NCI-H774 (cell line): Measurements from ENCODE around the gene C2.

ENCODE experiments used
- DNase-seq: peaks from one replicate; lab custom pipeline; 2025; lab: John Stamatoyannopoulos, UW

C2 gene

DNA sequence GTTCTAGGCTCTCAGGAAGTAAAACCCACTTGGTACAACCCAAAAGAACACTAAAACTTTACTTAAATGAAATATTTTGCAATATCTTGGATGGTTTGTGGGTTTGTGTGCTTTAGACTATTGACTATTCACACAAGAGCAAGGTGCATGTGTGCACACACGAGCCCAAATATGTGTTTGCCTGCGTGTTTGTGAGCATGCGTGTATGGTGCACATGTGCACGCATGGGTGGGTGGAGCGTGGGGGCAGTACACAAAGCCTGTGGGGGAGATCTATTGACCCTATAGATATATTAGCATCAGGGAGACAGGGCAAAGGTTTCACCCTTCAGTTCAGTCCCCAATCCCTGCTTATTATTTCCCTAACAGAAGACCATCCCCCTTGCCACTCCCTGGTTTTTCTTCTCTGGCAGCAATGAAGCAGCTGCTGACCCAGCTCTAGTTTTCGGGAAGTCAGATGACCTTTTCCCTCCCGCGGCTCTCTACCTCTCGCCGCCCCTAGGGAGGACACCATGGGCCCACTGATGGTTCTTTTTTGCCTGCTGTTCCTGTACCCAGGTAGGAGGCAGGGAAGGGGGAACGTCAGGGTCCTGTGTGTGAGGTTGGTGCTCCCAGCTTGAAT is at the start of gene C2:
Gene C2 (plus strand): TSS at position 476 of the 621 bp plus-strand sequence. CDS start 36 bp downstream, at position 512.
- DNase-seq: no peak

DNA sequence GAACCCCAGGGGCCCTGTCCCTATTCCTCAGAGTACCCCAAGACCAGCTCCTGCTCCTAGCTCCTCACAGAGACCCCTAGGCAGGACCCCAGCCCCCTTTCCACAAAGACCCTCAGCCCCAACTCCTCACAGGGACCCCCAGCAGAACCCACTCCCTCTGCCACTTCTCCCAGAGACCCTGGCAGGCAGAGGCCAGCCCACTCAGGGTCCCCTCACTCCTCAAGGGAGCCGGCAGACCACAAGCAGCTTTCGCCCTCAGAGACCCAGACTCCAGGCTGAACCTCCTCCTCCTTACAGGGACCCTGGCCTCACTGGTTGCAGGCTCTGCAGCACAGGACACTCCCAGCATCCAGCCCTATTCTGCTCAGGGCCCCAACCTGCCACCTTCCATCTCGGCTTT is 49.3 kb upstream of the C2 start:
- DNase-seq: no peak

DNA sequence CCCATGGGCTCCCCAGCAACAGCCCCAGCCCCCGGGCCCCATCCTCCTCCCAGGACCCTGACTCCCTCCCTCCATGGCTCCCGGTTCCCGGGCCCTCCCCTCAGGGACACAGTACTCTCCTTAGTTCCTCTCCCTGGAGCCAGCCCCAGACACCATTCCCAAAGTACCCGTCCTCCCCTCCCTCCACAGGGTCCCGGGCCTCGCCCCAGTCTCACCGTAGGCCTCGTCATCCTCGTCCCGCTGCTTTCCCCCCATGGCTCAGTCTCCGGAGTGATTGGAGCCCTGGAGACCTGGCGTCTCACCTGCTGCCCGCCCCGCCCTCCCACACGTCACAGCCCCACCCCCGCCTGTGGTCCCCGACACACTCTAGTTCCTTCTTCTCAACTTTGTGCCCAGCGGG is 48.8 kb upstream of the C2 start, which contains the start of gene SLC44A4:
Gene SLC44A4 (minus strand): TSS at position 272 of the 400 bp plus-strand sequence. CDS start 17 bp downstream, at position 255.
- DNase-seq: no peak

DNA sequence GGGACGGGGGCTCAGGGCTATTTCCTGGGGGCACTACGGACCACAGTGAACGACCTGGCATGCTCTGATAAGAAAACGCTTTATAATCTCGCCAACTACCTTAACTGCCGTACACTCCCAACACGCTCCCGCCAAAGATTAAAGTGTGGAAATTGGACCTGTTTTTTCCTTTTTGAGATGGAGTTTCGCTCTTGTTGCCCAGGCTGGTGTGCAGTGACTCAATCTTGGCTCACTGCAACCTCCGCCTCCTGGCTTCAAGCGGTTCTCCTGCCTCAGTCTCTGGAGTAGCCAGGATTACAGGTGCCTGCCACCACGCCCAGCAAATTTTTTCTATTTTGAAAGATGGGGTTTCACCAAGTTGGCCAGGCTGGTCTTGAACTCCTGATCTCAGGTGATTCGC is 48.4 kb upstream of the C2 start:
- DNase-seq: no peak

DNA sequence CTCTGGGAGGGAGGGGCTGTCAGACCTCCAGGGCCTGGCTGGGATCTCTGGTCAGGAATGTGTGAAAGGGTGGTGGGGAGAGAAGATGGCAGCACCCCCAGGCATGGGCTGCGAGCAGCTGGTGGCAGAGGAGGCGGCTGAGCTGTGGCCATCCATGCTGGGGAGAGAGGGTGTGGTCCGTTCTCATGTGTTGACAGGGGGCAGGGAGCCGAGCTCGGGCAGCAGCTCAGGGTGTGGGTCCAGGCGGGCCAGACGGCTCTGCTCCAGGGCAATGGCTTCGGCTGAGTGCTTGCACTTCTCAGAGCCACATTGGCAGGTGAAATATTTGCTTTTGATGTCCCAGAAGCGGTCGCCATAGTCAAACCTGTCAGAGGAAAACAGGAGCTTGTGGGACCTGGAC is 47.6 kb upstream of the C2 start:
- DNase-seq: no peak

DNA sequence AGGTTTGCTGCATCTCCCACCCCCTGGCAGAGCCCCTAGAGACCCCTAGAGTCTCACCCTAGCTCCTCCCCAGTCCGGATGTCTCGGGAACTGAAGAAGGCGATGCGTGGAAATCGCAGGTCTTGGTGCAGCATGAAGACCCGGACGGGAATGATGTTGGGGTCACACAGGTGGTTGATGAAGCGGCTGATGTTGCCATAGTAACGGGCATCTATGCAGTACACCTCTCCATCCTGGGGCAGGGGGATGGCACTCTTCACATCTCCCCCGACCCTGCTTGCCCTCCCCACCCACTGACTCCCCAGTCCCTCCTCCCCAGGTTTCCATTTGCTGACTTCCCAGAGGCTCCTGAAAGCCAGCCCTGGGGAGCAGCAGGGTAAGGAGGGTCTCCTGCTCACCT is 46.9 kb upstream of the C2 start:
- DNase-seq: no peak

DNA sequence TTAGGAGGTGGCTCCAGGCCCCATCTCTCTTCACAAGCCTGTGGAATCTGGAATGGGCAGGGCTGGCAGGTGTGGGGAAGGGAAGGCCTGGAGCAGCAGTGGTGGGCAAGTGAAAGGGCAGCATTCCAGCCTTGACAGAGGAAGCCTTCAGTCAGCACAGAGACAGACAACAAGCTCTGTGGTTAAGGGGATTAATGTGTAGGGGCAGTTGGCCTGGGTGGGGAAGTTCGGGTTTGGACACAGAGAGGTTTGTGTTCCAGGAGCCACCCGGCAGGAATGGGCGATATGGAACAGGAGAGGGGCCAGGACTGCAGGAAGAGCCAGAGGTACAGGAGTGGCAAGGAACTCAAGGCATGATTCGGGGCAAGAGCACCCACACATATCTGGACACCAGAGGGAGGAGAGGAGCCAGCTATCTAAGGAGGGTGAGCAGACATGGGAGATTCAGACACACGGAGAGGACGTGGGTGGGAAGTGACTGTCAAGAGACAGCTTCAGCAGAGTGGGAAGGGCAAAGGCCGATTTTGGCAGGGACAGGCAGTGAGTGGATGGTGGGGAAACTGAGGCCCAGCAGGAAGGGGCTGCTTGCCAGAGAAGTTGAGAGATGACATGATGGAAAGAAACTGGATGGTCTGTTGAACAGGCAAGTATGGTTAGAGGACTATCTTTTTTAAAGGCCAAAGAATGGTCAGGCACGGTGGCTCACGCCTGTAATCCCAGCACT is 46.2 kb upstream of the C2 start:
- DNase-seq: no peak

DNA sequence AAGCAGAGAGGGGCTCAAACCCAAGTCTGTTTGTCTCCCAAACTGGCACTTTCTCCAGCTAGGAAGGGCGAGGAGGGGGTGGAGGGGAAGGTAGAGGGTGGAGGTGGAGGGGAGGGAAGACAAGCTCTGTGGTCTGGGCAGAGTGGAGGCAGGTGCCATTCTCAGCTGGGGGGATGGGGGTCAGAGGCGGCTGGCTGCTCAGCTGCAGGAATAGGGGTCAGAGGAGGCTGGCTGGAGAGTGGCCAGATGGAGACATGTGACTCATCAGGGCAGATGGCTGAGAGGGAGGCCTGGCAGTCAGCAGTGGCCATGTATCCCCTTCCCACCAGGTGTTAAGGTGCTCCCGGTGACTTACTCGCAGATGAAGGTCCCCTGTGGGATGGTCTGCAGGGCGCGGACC is 45.2 kb upstream of the C2 start:
- DNase-seq: no peak

DNA sequence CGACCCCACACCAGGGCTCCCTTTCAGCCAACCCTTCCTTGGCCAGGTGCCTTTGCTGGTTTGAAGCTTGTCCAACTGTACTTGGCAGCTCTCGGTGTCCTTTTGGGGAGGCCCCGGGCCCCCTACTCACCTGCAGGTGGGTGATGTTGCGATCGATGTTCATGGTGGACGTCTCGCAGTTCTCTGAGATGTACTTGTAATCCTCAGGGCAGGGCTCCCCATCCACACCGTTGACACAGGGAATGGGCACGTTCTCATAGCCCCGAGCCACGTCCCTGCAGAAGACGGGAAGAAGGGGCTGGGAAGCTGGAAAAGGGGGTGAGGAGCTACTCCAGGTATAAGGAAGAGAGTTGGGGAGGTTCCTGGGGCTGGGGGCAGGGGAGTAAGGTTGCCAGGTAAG is 43.8 kb upstream of the C2 start:
- no peak for DNase-seq

DNA sequence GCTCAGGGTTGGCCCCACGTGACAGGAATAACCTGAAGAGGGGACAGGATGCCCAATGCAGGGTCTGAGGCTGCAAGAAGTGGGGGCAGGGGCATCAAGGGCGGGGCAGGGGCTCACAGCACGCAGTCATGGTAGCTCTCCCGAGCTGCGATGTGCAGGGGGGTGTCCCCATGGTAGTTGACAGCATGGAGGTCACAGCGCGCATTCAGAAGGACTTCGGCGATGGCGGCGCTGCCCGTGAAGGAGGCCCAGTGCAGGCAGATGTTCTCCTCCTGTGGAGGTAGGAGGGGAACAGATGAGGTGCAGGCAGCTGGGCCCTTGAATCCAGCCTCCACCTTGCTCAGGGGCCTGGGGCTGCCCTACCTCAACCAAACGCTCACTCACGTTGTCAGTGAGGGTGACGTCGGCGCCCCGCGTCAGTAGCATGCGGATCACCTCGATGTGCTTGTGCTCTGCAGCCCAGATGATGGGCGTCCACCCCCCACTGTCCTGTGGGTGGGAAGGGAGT is 42.9 kb upstream of the C2 start:
- DNase-seq: no peak

DNA sequence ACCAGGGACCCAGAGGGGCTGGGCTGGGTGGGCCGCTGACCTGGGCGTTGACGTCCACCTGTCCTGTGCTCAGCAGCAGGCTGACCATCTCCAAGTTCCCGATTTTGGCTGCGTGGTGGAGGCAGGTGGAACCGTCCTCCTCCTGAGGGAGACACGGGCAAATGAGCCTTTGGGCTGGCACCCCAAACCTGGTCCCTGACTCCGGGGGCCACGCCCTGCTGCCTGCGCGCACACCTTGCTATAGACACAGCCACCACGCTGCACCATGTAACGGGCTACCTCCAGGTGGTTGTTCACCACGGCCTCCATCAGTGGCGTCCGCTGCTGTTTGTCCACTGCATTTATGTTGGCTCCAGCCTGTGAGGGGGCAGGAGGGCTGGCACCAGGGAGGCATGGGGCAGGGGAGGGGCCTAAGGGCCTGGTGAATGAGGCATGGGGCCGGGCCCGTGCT is 41.0 kb upstream of the C2 start:
- no peak for DNase-seq

DNA sequence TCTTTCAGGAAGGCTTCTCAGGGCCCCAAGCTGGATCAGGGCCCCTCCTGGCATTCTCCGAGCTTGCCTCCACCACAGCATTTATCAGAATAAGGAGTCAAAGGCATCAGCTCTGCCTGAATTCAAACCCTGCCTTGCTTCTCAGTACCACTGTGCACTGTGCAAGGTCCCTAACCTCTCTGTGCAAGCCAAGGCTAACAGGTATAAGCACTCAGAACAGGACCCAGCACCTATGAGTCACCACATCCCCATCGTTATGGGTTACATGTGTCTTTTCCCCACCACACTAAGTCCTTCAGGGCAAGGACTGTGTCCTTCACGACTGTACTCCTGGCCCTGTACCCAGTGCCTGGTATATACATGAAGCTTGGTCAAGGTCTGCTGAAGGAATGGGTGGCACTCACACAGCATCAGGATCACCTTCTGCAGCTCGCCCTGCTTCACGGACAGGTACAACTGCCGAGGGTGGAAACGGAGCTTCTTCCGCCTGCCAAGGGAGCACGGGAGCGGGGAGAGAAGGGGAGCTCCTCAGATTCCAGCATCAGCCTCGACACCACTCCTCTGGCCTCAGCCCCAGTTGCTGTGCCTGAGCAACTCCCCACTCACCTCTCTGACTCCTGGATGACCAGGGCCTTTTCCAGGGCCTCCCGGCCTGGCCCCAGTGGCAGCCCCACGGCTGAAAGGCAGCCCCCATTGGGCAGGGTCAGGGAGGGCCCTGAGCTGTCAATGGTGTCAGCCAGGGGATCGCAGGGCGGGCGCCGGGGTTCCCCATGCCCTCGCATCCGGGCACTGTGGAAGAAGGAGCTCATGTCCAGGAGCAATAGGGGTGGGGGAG is 40.1 kb upstream of the C2 start:
- DNase-seq: no peak

DNA sequence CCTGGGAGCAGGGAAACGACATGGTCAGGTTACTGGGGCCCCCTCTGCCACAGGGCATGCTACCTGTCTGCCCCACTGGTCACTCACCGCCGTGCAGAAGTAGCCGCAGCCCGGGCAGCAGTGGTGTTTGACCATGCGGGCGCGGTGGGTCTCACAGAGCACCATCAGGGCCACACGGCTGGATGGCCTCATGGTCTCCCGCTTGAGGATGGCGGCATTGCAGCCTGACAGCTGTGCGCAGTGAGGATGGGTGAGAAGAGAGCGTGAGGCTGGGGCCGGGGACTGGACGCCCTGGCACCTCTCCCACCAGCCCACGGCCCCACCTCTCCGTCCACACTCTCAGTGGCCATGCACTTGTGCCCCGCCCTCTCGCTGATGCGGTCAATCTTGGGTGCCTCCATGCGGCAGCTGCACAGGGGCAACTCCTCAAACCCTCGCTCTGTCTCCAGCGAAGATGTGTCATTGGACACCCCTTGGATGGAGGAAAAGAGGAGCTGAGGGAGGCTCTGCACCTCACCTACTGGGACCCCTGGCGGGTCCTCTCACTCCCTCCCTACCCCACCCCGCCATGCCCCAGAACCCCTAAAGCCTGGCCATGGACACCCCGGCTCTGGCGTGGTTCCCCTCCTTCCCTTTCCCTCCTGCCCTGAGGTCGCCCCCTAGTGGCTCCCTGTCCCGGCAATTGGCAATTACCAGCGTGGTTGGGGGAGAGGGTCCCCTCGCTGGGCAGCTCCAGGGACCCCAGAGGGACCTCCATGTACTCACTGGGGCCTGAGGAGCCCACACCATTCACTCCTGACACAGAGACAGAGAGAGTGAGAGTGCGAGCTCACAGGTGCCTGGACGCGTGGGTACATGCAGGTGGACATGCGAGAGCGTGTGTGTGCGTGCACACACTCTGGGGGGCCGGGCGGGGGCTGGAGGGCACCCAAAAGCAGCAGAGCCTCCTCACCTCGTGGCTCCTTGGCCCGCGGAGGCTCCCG is 39.0 kb upstream of the C2 start:
- no peak for DNase-seq

DNA sequence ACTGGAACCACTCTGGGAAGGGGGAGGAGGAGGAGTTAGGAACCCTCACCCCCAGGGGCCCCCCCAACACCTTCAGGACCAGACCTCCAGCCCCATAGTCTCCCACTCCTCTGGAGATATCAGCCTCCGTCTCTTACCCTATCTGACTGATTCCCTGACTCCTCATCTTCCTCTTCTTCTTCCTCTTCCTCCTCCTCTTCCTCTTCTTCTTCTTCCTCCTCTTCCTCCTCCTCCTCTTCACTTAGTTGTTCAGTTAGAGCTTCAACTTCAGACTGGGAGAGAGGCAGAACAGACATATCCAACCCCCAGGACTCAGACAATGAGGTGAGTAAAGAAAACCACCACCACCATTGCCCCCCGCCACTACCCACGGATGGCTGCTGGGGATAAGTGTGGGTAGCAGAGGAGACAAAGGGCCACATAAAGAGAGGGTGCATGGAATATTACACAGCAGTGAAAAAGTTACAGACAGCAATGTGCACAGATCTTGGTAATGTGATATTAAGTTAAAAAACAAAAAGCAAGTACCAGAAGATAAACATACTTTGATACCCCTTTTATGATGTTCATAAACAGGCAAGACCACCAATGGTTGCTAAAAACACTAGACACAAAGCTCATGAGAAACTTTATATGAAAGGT is 38.1 kb upstream of the C2 start:
- no peak for DNase-seq

DNA sequence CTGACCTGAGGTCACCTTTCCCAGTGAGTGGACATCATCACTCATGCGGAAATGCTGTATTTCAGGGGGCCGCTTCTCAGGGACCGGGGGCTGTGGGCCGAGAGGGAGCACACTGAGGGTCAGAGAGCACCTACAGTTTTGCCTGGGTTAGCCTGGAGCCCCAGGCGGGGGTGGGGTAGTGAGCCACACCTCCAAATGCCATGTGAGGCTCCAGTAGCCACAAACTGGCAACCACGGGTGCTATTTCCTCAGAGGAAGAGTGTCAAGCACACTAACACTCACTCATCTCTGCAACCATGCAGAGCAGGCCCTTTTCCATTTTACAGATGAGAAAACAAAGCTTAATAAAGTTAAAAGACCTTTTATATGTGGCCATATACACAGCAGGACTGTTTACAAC is 34.7 kb upstream of the C2 start:
- DNase-seq: no peak

DNA sequence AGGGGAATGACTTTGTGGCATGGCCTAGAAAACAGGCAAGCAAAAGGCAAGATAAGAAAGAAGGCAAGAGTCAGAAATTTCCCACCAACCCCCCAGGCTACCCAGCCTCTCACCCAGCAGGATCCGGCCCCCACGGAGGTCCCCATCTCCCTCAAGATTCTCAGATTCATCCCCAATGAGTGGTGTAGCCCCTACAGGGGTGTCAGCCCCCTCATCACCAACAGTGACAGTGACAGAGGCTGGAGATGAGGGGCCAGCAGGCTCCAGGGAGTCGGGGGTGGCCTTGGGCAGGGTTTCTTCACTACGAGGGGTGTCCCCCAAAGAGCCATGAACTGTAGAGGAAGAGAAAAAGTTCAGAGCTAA is 31.0 kb upstream of the C2 start:
- no peak for DNase-seq

DNA sequence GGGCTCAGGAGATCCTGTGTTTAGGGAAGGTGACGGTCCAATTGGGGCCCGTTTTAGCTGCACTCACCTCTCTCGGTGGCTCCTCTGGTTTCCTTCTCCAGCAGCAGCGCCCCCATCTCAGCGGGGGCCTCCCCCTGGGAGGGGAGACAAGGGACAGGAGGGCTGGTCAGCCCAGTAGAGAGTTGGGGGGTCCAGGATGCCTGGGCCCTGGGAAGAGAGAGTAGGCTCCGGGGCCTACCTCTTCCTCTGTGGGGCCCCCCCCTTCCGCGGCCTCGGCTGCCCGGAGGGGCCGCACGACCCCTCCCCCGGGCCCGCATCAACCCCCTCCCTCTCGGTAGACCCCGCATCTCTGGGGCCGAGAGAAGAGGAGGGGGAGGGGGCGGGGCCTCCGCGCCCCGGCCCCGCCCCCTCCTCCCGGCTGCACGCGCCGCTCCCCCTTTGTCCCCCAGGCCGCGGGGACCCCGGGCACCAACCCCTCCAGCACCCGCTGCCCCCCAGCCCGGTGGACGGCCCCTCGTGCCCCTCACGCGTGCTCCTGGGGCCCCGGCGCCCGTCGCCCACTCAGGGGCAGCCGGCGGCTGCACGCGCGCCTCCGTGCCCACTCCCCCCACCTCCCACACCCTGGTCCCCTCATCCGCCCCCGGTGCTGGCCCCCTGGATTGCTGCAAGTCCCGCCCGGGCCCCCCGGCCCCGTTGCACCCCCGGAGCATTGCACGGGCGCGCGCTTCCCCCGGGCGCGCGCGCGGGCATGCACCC is 30.5 kb upstream of the C2 start:
- DNase-seq: no peak

DNA sequence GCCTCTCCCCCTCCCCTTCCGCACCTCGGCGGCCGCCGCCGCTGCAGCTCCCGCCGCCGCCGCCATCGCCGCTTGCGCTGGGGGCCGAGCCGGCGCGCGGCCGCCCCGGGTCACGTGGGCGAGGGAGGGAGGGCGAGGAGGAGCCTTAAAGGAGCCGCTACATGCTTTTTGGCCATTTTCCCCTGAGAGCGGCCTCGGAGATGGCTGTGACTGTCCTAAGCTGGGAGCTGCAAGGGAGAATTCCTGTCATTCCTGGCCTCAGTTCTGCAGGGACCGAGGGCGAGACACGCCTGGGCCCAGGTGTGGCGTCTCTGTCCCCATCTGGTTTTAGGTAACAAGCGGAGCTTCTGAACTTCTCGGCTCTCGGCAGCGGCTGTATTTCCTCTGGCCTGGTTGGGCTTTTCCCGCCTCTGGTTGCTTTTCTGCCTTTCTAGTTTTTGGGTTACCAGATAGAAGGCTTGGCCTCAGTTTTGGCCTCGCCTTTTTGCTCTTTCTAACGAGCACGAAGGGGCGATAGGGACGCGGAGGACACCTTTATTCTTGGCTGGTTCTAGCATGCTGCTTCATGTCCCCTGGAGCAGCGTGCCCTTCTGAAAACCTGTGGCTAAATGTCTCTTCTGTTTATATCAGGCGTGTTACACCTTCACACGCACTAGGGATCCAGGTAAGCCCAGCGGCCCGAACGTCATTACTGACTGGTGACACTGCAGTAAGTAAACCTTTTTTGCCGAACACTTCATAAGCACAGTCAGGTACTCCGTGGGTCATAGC is 29.7 kb upstream of the C2 start, which contains the start of gene EHMT2:
Gene EHMT2 (minus strand): TSS at position 87 of the 771 bp plus-strand sequence. CDS start 21 bp downstream, at position 66.
- DNase-seq: peak; percentile 81

DNA sequence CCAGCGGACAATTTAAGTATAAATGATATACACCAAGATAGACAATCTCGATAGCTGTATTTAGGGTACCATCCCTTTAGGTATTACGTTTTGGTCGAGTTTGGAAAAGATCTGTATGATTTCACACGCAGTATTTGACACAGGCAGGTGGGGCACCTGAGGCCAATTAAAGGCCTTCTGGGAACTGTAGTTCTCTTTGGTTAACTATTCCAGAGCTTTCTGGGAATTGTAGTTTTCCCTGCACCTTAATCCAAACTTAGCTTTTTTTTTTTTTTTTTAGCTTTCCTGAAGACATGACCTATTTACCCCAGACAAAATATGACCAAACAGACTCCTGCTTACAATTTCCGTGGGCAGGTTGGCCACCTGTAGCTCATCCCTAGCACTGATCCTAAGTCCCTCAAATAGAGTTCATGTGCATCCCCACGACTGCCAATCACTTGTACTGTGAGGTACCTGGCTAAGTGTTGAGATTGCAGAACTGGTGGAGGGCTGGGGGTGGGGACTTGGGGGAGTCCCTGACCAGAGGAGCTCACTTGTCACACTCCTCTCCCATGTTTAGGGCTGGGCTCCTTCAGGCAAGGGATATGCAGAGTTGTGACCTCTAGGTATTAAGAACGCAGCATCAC is 29.0 kb upstream of the C2 start:
- peak; percentile 31 for DNase-seq
